CD4-positive, alpha-beta T cell (primary cell): ENCODE measurements around the gene ARL15. TPM values are rescaled to one million over a fixed set of nuclear protein-coding genes. Genes with fewer than 3 reads are reported as not detected.

Experiments
- ATAC-seq: fragments of 200-7000 bp; cut with Tn5 transposase; one replicate; pipeline ENCODE4 v1.10.0; 2022; ENCODE audit warnings: mild to moderate bottlenecking; ENCODE audit not compliant: poor library complexity
- CTCF ChIA-PET: fragments of 350-600 bp; sonication (Branson Sonifier 250); formaldehyde crosslinking; loops from one replicate; lab custom pipeline; 2021; ENCODE audit warnings: antibody characterized with exemption, inconsistent platforms; lab: Charles Lee
- POLR2A ChIA-PET: fragments of 350-600 bp; sonication (Branson Sonifier 250); formaldehyde crosslinking; loops from one replicate; lab custom pipeline; 2021; ENCODE audit warnings: antibody characterized with exemption, inconsistent platforms; lab: Charles Lee
- DNase-seq, 14 experiments: peaks; one replicate each; pipeline ENCODE4 v3.0.0-alpha.2; 2013 to 2020; ENCODE audit warnings: mixed read lengths in 2 of 14
- H3K27ac ChIP-seq, 2 donors: one replicate each; pipeline versions ENCODE4 v1.5.1 to v1.7.0; 2013; ENCODE audit warnings: low read length in 2 of 2, low read depth in 1 of 2, mild to moderate bottlenecking in 1 of 2
- H3K27me3 ChIP-seq, 2 experiments: 1 replicate in 1 of 2; 2 replicates in 1 of 2; pipeline versions ENCODE4 v1.6.1 to v1.7.0; 2013; ENCODE audit warnings: low read length in 2 of 2, control low read depth in 1 of 2, mild to moderate bottlenecking in 1 of 2, moderate library complexity in 1 of 2; ENCODE audit not compliant: insufficient read depth in 2 of 2, control insufficient read depth in 1 of 2
- H3K36me3 ChIP-seq: one replicate; pipeline ENCODE4 v1.6.1; 2013; ENCODE audit warnings: low read length, control low read depth; ENCODE audit not compliant: insufficient read depth
- H3K4me1 ChIP-seq: one replicate; pipeline ENCODE4 v1.6.1; 2013; ENCODE audit warnings: low read length, control low read depth; ENCODE audit not compliant: insufficient read depth
- H3K4me3 ChIP-seq: one replicate; pipeline ENCODE4 v1.5.1; 2013; ENCODE audit warnings: mild to moderate bottlenecking, low read length, moderate library complexity
- H3K9me3 ChIP-seq, 2 experiments: 1 replicate in 1 of 2; 2 replicates in 1 of 2; pipeline versions ENCODE4 v1.6.1 to v1.7.0; 2013; ENCODE audit warnings: low read length in 2 of 2, mild to moderate bottlenecking in 2 of 2, control low read depth in 1 of 2, moderate library complexity in 1 of 2; ENCODE audit not compliant: control insufficient read depth in 1 of 2, insufficient read depth in 1 of 2
- H3K27ac Mint-ChIP-seq: one replicate; pipeline ENCODE4 v1.8.0; 2020; ENCODE audit warnings: mixed read lengths
- H3K27me3 Mint-ChIP-seq: one replicate; pipeline ENCODE4 v1.8.0; 2021; ENCODE audit warnings: mixed read lengths
- H3K36me3 Mint-ChIP-seq: one replicate; pipeline ENCODE4 v1.8.0; 2021; ENCODE audit warnings: low read depth, mixed read lengths
- H3K4me1 Mint-ChIP-seq: one replicate; pipeline ENCODE4 v1.8.0; 2021; ENCODE audit warnings: low read depth, mixed read lengths
- H3K4me3 Mint-ChIP-seq: one replicate; pipeline ENCODE4 v1.8.0; 2020; ENCODE audit warnings: mild to moderate bottlenecking, mixed read lengths
- H3K9me3 Mint-ChIP-seq: one replicate; pipeline ENCODE4 v1.8.0; 2020; ENCODE audit warnings: mixed read lengths
- intact Hi-C, 2 experiments: fragments of 100-400 bp; cut with DNase I in 1 of 2; cut with micrococcal nuclease in 1 of 2; formaldehyde crosslinking; loops; one replicate each; pipeline versions ENCODE4 v1.15.1 to v1.9.0; 2023 to 2025; cut with DNase I, micrococcal nuclease
- total RNA-seq, 174 experiments: library from RNA in 2 of 174; stranded (reverse) in 2 of 174; gene quantifications; one replicate each; pipeline ENCODE4 v1.2.3 and lab custom pipeline; 2021 to 2026
- TF ChIP-seq, protein P1 (sequence below): fragments of 200-600 bp; IDR thresholded peaks from one replicate; pipeline ENCODE4 v1.8.0; 2022; ENCODE audit warnings: antibody characterized with exemption, mild to moderate bottlenecking

ARL15 gene
- total RNA-seq, 2 experiments from 2014 or later, result 9.1 to 10.6 TPM

DNA sequence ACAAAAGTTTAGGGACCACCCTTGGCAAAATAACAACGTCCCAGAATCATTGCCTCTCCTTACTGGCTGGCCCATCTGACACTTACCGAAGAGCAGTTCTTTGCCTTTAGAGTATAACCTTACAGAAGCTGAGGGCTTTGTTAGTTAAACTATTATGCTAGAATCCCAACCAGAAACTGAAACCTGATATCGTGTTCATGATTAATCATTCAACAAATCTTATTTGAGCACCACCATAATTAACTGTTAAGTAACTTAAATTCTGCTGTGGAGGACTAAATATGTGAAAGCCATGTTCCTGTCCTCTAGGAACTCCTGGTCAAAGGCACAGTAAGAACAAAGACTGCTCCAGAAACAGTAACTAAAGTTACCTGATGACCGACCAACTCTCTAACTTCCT, 104.9 kb downstream of the ARL15 start:
- Histone ChIP-seq H3K9me3 (no peaks in the 10 kb centered on the region), H3K27me3 (no peaks in the 10 kb centered on the region), H3K4me3 (no peak overlapping the region), H3K4me1 (no peaks in the 10 kb centered on the region), H3K36me3 (no peaks in the 10 kb centered on the region), H3K27ac (no peak overlapping the region)
- Mint-ChIP-seq H3K36me3 (peaks cover 28% of the 10 kb centered on the region), H3K27me3 (no peaks in the 10 kb centered on the region), H3K4me1 (peaks cover 23% of the 10 kb centered on the region), H3K4me3 (no peak overlapping the region), H3K27ac (no peak overlapping the region), H3K9me3 (peaks cover 11% of the 10 kb centered on the region)
- DNase-seq (no peak), ATAC-seq (no peak)
- intact Hi-C loops, result no loop called here
- CTCF ChIA-PET, result no interaction called here
- POLR2A ChIA-PET, result no interaction called here
- TF ChIP-seq, protein P1, sequence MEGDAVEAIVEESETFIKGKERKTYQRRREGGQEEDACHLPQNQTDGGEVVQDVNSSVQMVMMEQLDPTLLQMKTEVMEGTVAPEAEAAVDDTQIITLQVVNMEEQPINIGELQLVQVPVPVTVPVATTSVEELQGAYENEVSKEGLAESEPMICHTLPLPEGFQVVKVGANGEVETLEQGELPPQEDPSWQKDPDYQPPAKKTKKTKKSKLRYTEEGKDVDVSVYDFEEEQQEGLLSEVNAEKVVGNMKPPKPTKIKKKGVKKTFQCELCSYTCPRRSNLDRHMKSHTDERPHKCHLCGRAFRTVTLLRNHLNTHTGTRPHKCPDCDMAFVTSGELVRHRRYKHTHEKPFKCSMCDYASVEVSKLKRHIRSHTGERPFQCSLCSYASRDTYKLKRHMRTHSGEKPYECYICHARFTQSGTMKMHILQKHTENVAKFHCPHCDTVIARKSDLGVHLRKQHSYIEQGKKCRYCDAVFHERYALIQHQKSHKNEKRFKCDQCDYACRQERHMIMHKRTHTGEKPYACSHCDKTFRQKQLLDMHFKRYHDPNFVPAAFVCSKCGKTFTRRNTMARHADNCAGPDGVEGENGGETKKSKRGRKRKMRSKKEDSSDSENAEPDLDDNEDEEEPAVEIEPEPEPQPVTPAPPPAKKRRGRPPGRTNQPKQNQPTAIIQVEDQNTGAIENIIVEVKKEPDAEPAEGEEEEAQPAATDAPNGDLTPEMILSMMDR, result no peak

DNA sequence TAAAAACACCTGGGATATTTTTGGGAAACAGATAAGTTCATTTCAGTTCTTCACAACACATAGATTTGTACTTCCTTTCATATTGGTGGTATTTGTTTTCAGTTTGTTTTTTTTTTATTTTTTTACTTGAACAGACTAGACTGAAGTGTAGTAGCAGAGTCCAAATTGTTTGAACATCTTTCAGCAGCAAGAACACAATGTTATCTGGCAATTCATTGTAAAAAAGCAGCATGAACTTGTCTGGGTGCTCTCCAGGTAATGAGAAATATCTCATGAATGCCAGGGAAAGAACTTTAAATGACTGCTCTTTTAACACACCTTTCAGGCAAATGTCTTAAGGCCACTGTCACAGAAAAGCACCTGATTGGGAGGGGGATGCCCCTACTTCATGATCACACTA, 113.4 kb downstream of the ARL15 start:
- Histone ChIP-seq H3K9me3 (no peaks in the 10 kb centered on the region), H3K4me1 (no peaks in the 10 kb centered on the region), H3K36me3 (no peaks in the 10 kb centered on the region), H3K27ac (no peak overlapping the region), H3K27me3 (no peaks in the 10 kb centered on the region), H3K4me3 (no peak overlapping the region)
- ATAC-seq (no peak), DNase-seq (no peak)
- TF ChIP-seq, protein P1, result no peak
- POLR2A ChIA-PET, result interaction anchor here (1.0 kb wide), 1 partner anchor 15 kb away, joined by 3 read pairs; no protein-coding TSS in a partner anchor
- Mint-ChIP-seq H3K9me3 (peaks cover 5% of the 10 kb centered on the region), H3K27ac (no peak overlapping the region), H3K36me3 (peaks cover 21% of the 10 kb centered on the region), H3K27me3 (no peaks in the 10 kb centered on the region), H3K4me3 (no peak overlapping the region), H3K4me1 (peaks cover 21% of the 10 kb centered on the region)
- intact Hi-C loops, result no loop called here
- CTCF ChIA-PET, result no interaction called here

DNA sequence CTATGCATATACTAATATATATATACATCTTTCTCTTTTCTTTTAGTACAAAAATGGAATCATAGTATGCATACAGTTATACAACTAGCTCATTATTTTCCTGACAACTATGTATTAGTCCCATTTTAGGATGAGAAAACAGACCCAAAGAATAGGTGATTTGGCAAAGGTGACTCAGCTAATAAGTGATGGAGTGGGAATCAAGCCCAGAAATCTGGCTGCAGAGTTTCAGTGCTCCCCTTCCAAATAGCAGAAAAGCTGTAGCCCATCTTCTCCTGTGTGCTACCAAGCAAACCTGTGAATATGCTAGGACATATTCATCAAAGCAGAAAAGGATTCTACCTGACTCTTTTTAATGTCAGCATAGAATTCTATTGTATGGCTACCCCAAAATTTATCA, 114.7 kb downstream of the ARL15 start:
- CTCF ChIA-PET, result interaction anchor here (0.9 kb wide), 1 partner anchor 9 kb away, joined by 3 read pairs; no protein-coding TSS in a partner anchor
- intact Hi-C loops, result no loop called here
- Mint-ChIP-seq H3K9me3 (no peaks in the 10 kb centered on the region), H3K36me3 (peaks cover 11% of the 10 kb centered on the region), H3K4me3 (no peak overlapping the region), H3K4me1 (peaks cover 21% of the 10 kb centered on the region), H3K27ac (no peak overlapping the region), H3K27me3 (no peaks in the 10 kb centered on the region)
- DNase-seq (no peak), ATAC-seq (no peak)
- POLR2A ChIA-PET, result no interaction called here
- Histone ChIP-seq H3K27me3 (no peaks in the 10 kb centered on the region), H3K4me3 (no peak overlapping the region), H3K36me3 (no peaks in the 10 kb centered on the region), H3K9me3 (no peaks in the 10 kb centered on the region), H3K4me1 (no peaks in the 10 kb centered on the region), H3K27ac (no peak overlapping the region)
- TF ChIP-seq, protein P1, result no peak
